ENCODE measurements around the gene ITPRIP.

GRCh38 chr10:104334965-104335650 lies 3.2 kb downstream of the ITPRIP start:
- no peak for TF ChIP-seq CTCF (conservative IDR thresholded peaks at IDR 0.05 in 1 of 2, IDR thresholded peaks at IDR 0.05 in 1 of 2; ENCODE audit: low read depth in 1 of 2, low read length in 2 of 2)
- no peak for TF ChIP-seq EZH2 (IDR thresholded peaks at IDR 0.05; ENCODE audit: low read length, missing control alignments)

Data from fibroblast of lung (primary cell).